DMS 273 treated with DMSO at 0.1 percent for 48 hours (cell line): ENCODE data around the gene SGPP2.
"Not testable (repeated sequence)": the region's sequence is repeated elsewhere in the genome, so short reads cannot be mapped to it uniquely, and the experiment has no call there.

ENCODE experiments used
- DNase-seq: peaks from one replicate; lab custom pipeline; 2025; lab: John Stamatoyannopoulos, UW

Gene SGPP2

DNA sequence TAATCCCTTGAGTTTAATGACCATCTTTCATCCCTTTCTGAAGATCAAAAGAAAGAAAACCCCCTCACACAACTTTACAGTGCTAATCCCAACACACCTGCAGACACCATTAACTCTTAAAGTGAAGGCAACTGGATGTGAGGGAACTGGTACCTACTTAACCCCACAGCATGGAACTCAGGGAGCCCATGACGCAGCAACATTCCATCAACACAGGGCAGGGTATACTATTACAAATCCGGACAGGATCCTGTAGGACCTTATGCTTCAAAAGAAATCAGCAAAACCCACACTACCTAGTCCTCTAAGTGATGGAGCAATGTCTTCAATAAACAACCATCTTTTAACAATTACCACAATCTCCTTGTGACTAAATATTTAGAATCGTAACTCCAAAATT is 153.0 kb downstream of the SGPP2 start:
- no peak for DNase-seq

DNA sequence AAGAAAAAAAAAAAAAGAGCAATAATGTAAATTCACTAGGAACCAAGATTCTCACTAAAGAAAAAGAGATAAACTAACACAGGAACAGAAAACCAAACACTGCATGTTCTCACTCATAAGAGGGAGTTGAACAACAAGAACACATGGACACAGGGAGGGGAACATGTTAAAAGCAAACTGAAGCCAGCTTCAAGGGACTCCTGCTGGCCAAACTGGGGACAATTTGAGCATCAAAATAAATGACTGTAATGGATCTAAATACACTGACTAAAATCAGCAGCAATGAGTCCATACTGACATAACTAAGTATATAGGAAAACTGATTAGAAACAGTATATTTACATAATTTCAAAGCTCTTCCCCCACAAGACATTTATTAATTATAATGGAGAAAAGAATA is 158.6 kb downstream of the SGPP2 start:
- DNase-seq: no peak

DNA sequence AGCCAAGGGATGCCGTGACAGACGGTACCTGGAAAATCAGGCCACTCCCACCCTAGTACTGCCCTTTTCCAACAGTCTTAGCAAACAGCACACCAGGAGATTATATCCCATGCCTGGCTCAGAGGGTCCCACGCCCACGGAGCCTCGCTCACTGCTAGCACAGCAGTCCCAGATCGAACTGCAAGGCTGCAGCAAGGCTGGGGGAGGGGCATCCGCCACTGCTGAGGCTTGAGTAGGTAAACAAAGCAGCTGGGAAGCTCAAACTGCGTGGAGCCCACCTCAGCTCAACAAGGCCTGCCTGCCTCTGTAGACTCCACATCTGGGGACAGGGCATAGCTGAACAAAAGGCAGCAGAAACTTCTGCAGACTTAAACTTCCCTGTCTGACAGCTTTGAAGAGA is 160.2 kb downstream of the SGPP2 start:
- DNase-seq: not testable (repeated sequence)

- no peak for DNase-seq
Observed at GRCh38 chr2:222591661-222592060, 167.3 kb downstream of the SGPP2 start.

GRCh38 chr2:222592176-222592575 is 167.8 kb downstream of the SGPP2 start:
- no peak for DNase-seq

- no peak for DNase-seq
Observed at GRCh38 chr2:222594679-222595078, 170.3 kb downstream of the SGPP2 start.

- no peak for DNase-seq
Observed at GRCh38 chr2:222595581-222595980, 171.2 kb downstream of the SGPP2 start.

GRCh38 chr2:222598611-222599010 is 174.3 kb downstream of the SGPP2 start:
- no peak for DNase-seq

DNA sequence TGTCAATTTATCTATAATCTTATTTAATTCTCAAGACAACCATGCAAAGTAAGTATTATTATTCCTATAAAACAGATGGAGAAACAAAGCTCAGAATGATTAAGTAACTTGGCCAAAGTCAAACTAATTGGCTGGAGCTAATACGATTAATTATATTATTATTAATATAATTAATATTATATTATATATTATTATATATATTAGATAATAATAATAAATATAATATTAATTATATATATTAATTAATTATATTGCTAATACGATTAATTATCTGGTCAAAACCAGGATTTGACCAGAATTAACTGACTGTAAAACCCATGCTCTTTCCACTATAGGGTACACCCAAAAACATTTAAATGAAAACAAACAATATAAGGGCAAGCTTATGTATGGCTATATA is 179.2 kb downstream of the SGPP2 start:
- DNase-seq: no peak

GRCh38 chr2:222604749-222605515 is 180.6 kb downstream of the SGPP2 start:
- DNase-seq: no peak

- no peak for DNase-seq
Observed at GRCh38 chr2:222606306-222606705, 182.0 kb downstream of the SGPP2 start.

- DNase-seq: no peak
Observed at GRCh38 chr2:222608081-222608480, 183.7 kb downstream of the SGPP2 start.

- DNase-seq: no peak
Observed at GRCh38 chr2:222609381-222609780, 185.0 kb downstream of the SGPP2 start.
